Brain microvascular endothelial cell (primary cell): Measurements from ENCODE around the gene NDUFS2.

Experiments used
- DNase-seq: peaks from one replicate; pipeline ENCODE4 v3.0.0-alpha.2; 2020
- H3K27ac ChIP-seq: fragments of 250-450 bp; sonication (Bioruptor Pico); 2 replicates; pipeline ENCODE4 v1.5.1; 2020; ENCODE audit warnings: mild to moderate bottlenecking, moderate library complexity
- H3K27me3 ChIP-seq: fragments of 250-450 bp; sonication (Bioruptor Pico); replicated peaks from 2 replicates; pipeline ENCODE4 v1.5.1; 2020; ENCODE audit warnings: mild to moderate bottlenecking
- H3K36me3 ChIP-seq: fragments of 250-450 bp; sonication (Bioruptor Pico); replicated peaks from 2 replicates; pipeline ENCODE4 v1.5.1; 2020; ENCODE audit warnings: mild to moderate bottlenecking
- H3K4me3 ChIP-seq: 2 replicates; pipeline ENCODE4 v1.5.1; 2011; ENCODE audit warnings: low read depth, mild to moderate bottlenecking, control low read depth, low read length, moderate library complexity
- CTCF ChIP-seq: IDR thresholded peaks from 2 replicates; pipeline ENCODE4 v1.5.1; 2011; ENCODE audit warnings: low read depth, mild to moderate bottlenecking, moderate library complexity, low read length, control low read depth, inconsistent platforms; ENCODE audit errors: missing control alignments
- in situ Hi-C: cut with HindIII; loops from 2 replicates; pipeline ENCODE4 v1.10.0; 2017; ENCODE audit warnings: low sequenced_read_pairs, low pct_ligation_motif_present

The NDUFS2 gene

DNA sequence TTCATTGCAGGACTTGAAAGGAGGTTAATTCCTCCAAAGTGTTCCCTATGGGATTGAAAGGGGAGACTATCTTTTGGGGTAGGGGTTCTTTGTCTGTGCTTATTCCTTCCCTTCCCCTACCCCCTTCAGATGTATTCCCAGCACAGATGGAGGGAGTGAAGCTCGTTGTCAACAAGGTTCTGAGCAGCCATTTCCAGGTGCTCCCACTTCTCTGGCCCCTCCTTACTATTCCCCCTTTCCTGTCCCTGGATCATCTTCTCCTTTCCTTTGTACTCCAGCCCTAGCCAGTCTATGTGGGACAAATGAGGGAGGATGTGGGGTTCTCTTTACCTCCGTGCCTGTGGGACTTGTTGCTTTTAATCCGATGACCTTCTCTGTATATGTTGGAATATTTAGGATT lies 24.6 kb downstream of the NDUFS2 start:
- no peak for DNase-seq
- in situ Hi-C loops, result no loop called here
- Histone ChIP-seq H3K4me3 (peak overlapping the region; percentile 96), H3K27me3 (no peaks in the 10 kb centered on the region), H3K27ac (no peak overlapping the region), H3K36me3 (peaks cover 27% of the 10 kb centered on the region)
- no peak for TF ChIP-seq CTCF

- in situ Hi-C loops, result no loop called here
- DNase-seq, result peak; percentile 67
- peak overlapping the region; percentile 96 for H3K4me3 ChIP-seq
- TF ChIP-seq CTCF, result peak; percentile 82
- no peaks in the 10 kb centered on the region for H3K27me3 ChIP-seq
- peaks cover 27% of the 10 kb centered on the region for H3K36me3 ChIP-seq
- H3K27ac ChIP-seq, result no peak overlapping the region
These were observed 25.2 kb downstream of the NDUFS2 start for GRCh38 chr1:161227196-161227871.

- Histone ChIP-seq H3K36me3 (peaks cover 27% of the 10 kb centered on the region), H3K27me3 (no peaks in the 10 kb centered on the region), H3K27ac (no peak overlapping the region), H3K4me3 (no peak overlapping the region)
- in situ Hi-C loops, result no loop called here
- DNase-seq, result no peak
- no peak for TF ChIP-seq CTCF
These were observed 25.9 kb downstream of the NDUFS2 start for GRCh38 chr1:161228032-161228431.

DNA sequence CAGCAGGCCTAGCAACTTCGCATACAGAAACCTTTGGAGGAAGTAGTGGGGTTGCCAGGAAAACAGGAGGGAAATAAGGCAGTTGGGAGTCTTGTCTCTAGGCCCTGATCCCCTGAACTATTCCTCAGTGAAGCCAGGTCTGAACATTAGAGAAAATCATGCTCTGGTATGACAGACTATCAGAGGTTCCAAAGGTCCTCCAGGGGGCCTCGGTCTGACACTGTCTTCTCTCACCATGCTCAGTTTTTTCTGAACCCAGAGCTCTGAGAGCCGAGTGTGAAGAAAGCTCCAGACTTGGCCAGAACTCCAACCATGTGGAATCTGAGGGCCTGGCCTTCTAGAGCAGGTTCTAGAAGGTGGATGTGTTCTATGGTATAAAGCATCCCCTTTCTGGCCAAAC lies 27.7 kb downstream of the NDUFS2 start:
- no peak overlapping the region for H3K27ac ChIP-seq
- peaks cover 27% of the 10 kb centered on the region for H3K36me3 ChIP-seq
- in situ Hi-C loops, result no loop called here
- no peak overlapping the region for H3K4me3 ChIP-seq
- no peak for DNase-seq
- no peaks in the 10 kb centered on the region for H3K27me3 ChIP-seq
- TF ChIP-seq CTCF, result peak; percentile 27

DNA sequence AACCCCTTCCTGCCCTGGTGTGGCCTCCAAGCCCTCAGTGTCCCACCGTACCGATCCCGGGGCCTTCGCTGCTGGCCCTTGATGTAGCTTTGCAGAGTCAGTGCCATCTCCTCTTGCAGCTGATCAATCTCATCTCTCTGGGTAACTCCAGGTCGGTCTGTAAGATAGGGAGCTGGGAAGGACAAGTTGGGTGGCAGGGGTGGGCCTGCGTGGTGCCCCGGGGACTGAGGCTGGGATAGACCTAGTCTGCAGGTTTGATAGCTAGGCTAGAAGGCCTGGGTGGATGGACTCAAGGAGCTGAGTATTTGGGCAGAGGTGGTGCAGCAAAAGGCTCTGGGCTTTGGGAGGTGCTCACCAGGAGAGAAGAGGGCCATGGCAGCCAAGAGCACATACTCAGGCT lies 28.6 kb downstream of the NDUFS2 start:
- Histone ChIP-seq H3K4me3 (no peak overlapping the region), H3K27ac (no peak overlapping the region), H3K36me3 (peaks cover 27% of the 10 kb centered on the region), H3K27me3 (no peaks in the 10 kb centered on the region)
- in situ Hi-C loops, result no loop called here
- no peak for DNase-seq
- no peak for TF ChIP-seq CTCF

DNA sequence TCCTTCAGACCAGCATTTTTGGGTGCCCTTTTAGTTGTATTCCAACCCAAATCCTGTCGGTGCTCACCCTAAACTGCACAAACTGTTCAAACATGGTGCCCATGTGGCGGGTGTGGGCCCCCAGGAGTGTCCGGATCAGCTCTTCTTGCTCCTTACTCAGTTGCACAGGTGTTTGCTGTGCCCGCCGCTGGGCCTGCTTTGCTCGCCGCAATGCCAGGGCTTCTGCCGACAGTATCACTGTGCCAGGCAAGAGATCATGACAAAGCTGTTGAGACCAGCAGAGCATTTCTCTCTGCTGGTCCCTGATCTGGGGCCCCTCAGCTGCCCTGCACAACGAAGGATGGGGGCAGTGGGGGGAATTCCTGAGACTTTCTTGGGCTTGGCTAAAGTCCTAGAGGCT lies 30.9 kb downstream of the NDUFS2 start:
- H3K27ac ChIP-seq, result no peak overlapping the region
- no peak overlapping the region for H3K4me3 ChIP-seq
- no peak for DNase-seq
- no peaks in the 10 kb centered on the region for H3K27me3 ChIP-seq
- in situ Hi-C loops, result no loop called here
- TF ChIP-seq CTCF, result no peak
- H3K36me3 ChIP-seq, result peaks cover 21% of the 10 kb centered on the region
